Omental fat pad (tissue), 4 donors: ENCODE measurements around the gene LCN15. TPM values are rescaled to one million over a fixed set of nuclear protein-coding genes. Genes with fewer than 3 reads are reported as not detected.
"Not testable (repeated sequence)": the region's sequence is repeated elsewhere in the genome, so short reads cannot be mapped to it uniquely, and the experiment has no call there.

Source experiments
- ATAC-seq: fragments of 150-250 bp; one replicate; pipeline ENCODE4 v1.9.1; 2016; ENCODE audit warnings: mild to moderate bottlenecking, moderate library complexity; ENCODE audit not compliant: low FRiP score
- DNase-seq: peaks from one replicate; pipeline ENCODE4 v3.0.0-alpha.2; 2019; ENCODE audit warnings: low spot score
- CTCF ChIP-seq, 3 donors: fragments of 450-650 bp; IDR thresholded peaks; one replicate each; pipeline ENCODE4 v1.5.1; 2016 to 2017; ENCODE audit warnings: antibody characterized with exemption in 3 of 3, mild to moderate bottlenecking in 3 of 3, moderate library complexity in 2 of 3
- total RNA-seq, 4 donors: library from RNA; depleted of rRNA; stranded (reverse); fragments of >200 nt; gene quantifications; one replicate each; pipeline ENCODE4 v1.1.0, GENCODE V29; 2016

Gene LCN15
- total RNA-seq, 4 donors from 2014 or later: not detected

- ATAC-seq: no peak
- TF ChIP-seq CTCF (IDR thresholded peaks at IDR 0.05): no peak
- DNase-seq: no peak
These were observed 2.8 kb downstream of the LCN15 start for GRCh38 chr9:136761545-136761981.

GRCh38 chr9:136760834-136761544 lies 3.3 kb downstream of the LCN15 start:
- not testable (repeated sequence) for ATAC-seq

DNA sequence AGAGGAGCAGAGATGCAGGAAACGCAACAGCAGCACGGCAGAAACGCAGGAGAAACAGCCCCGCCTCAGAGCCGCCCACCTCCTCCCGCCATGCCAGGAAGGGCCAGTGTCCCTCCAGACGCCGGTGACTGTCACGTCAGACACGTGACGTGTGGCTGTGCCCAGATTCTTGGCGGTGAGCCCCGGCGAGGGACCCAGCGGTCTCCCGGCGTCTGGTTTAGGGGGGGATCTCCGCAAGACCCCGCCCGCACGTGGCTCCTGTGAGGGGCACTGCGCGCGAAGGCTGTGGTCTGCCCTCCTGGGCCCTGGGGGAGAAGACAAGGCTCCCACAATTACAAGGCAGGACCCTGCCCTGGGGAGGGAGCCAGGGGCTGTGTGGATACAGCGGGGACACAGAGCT lies 3.9 kb downstream of the LCN15 start:
- no peak for DNase-seq
- TF ChIP-seq CTCF (IDR thresholded peaks at IDR 0.05): no peak
- ATAC-seq: no peak

More at GRCh38 chr9:136760834-136761544, 3.3 kb downstream of the LCN15 start:
- DNase-seq: not testable (repeated sequence)

DNA sequence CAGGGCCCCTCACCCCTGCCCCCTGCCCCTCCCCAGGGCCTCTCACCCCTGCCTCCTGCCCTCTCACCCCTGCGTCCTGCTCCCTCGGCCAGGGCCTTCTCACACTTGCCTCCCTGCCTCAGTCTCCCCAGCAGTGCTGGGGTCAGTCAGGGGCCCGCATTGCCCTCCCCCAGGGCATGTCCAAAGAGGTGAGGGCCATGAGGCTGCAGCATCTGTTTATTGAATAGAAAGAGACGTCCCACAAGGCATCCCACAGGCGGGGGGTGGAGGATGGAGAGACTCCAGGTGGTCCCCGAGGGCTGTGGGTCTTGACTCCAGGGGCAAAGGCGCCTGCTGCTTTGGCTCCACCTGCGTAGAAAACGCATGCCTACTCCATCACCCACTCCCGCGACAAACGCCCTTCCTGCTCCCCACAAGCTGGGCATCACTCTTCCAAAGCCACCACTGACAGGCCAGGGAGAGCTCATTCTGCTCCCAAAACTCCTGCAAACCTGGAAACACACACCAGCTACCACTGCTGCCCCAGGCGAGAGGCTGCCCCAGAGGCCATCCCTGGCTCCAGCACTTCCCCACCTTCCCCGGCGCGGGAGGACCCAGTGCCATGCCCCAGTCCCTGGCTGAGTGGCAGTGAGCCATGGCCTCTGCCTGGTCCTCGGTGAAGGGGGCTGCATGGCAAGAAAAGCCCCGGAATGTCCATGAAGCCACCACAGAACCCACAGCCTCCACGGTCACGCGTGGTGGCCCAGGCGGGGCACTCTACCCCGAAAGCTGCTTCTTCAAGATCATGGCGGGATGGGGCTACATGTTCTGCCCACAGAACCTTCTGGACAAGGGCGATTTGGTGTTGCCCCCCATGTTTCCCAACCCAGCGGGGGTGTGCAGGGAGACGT lies 4.6 kb downstream of the LCN15 start:
- no peak for TF ChIP-seq CTCF (IDR thresholded peaks at IDR 0.05)

DNA sequence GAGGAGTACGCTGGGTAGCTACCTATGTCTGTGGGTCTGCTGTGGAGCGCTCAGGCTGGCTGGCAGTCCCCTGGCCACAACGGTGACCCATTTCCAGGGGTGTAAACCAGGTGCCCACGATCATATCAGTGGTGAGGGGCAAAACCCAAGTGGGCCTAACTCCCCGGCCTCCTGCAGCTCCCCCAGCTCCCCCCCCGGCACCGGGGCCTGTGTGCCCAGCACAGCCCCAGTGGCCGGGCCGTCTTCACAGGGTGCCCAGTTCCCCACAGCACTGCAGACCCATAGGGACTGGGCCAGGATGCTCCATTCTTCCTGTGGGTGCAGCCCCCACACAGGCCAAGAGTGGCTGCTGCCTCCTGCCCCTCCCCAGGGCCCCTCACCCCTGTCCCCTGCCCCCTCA lies 5.3 kb downstream of the LCN15 start:
- DNase-seq: no peak
- no peak for ATAC-seq
- TF ChIP-seq CTCF (IDR thresholded peaks at IDR 0.05): no peak

More for the DNA sequence above, 4.6 kb downstream of the LCN15 start:
- DNase-seq (no peak), ATAC-seq (no peak)

DNA sequence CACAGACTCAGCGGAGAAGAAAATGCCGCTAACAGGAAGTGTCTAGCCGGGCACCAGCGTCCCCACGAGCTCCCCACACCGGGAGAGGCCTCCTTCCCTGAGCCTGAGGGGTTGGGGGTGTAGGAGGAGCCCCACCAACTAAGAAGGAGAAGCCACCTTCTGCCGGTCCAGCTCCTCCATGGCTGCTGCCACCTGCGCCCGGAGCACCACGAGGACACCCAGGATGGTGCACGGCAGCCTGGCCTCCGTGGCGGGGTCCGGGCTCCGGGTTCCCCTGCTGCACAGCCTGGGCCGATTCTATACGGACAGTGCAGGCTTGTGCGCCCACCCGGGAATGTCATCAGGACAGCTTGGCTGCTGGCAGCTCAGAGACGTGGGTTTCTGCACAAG lies 6.6 kb downstream of the LCN15 start:
- DNase-seq: no peak
- no peak for ATAC-seq
- TF ChIP-seq CTCF (IDR thresholded peaks at IDR 0.05): no peak

- ATAC-seq: no peak
- no peak for DNase-seq
- TF ChIP-seq CTCF (IDR thresholded peaks at IDR 0.05): no peak
These were observed 7.0 kb downstream of the LCN15 start for GRCh38 chr9:136757328-136757727.
